Stomach (tissue), 4 donors: ENCODE data around the gene ZDHHC17.

Source experiments
- CTCF ChIP-seq, 7 experiments: fragments of 450-650 bp in 4 of 7; fragments of 200-600 bp in 3 of 7; sonication (generic) in 3 of 7; IDR thresholded peaks; one replicate each; pipeline ENCODE4 v1.5.1; 2016 to 2019; ENCODE audit warnings: antibody characterized with exemption in 7 of 7, control low read depth in 2 of 7, mild to moderate bottlenecking in 1 of 7
- EP300 ChIP-seq: sonication (generic); formaldehyde crosslinking; IDR thresholded peaks from one replicate; pipeline ENCODE4 v1.6.1; 2017; ENCODE audit warnings: antibody characterized with exemption
- POLR2A ChIP-seq, 4 donors: fragments of 450-650 bp; IDR thresholded peaks; one replicate each; pipeline ENCODE4 v1.6.1; 2016; ENCODE audit warnings: antibody characterized with exemption in 4 of 4, control low read depth in 2 of 4, mild to moderate bottlenecking in 1 of 4, moderate library complexity in 1 of 4
- POLR2AphosphoS5 ChIP-seq, 3 donors: sonication (generic); formaldehyde crosslinking; IDR thresholded peaks; one replicate each; pipeline ENCODE4 v1.6.1; 2016; ENCODE audit warnings: antibody characterized with exemption in 3 of 3

- TF ChIP-seq CTCF (IDR thresholded peaks at IDR 0.05) (no peak), POLR2AphosphoS5 (IDR thresholded peaks at IDR 0.05) (no peak), POLR2A (IDR thresholded peaks at IDR 0.05) (no peak), EP300 (no peak)
Observed at GRCh38 chr12:76782526-76782925, 18.6 kb downstream of the ZDHHC17 start.
